HG02763 (cell line): Measurements from ENCODE around the gene RIPK3.

Experiments used
- ATAC-seq: cut with Tn5 transposase; IDR thresholded peaks from one replicate; pipeline ENCODE4 v1.9.1; 2021; ENCODE audit warnings: mild to moderate bottlenecking, moderate library complexity; ENCODE audit not compliant: unreplicated experiment

The RIPK3 gene

DNA sequence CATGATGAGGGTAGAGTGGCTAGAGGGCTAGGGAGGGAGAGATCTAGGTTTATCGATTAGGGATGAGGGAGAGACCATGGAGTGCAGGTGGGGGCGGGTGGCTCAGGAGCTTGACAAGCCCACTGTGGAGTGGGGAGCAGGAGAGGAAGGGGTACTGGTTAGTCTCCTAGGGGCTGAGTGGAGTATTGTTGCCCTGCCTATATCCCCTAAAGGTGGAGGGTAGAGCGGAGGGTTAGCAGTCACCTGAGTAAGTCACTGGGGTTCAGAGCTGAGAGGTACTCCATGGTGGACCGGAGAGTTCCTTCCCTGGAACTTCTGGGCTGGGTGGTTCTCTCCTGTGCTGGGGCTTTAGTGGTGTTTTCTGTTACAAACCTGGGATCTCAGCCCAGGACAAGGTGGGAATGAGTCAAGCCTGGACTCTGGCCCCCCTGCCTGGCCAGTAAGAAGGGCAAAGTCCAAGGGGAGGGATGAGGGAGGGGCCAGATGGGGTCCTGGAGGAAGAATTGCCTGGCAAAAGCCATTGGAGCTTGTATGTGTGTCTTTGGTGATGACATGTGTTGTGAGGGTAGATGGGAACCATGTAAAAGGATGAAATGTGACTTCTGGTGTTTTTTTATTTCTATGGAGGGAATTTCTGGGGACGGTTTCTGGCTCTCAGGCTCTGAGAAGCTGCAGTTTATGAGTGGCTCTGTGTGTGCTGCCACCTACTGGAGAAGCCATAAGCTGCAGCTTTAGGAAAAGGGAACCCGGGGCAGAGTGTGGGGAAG, 32.0 kb downstream of the RIPK3 start, which contains the start of gene CIDEB:
TSS of gene CIDEB (minus strand) at position 403 of the 767 bp plus-strand sequence. CDS start at position 284, 119 bp downstream.
- ATAC-seq: no peak

DNA sequence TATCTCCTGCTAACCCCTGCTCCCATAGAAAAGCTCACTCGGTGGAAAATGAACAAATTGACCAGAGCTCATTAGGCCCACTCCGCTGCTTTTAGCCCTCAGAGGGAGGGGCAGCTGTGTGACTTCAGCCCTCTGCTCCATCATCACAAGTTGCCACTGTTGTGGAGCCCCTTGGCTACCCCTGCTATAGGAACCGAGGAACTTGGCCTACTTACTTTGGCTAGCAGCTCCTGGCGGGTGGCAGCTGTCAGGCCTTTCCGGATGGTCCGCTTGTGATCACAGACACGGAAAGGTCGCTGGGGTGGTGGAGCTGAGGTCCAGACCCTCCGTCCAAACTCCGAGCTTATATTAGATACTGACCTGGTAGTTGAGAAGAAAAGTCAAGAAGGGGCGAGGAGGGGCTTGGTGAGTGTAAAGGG, 32.6 kb downstream of the RIPK3 start:
- no peak for ATAC-seq

DNA sequence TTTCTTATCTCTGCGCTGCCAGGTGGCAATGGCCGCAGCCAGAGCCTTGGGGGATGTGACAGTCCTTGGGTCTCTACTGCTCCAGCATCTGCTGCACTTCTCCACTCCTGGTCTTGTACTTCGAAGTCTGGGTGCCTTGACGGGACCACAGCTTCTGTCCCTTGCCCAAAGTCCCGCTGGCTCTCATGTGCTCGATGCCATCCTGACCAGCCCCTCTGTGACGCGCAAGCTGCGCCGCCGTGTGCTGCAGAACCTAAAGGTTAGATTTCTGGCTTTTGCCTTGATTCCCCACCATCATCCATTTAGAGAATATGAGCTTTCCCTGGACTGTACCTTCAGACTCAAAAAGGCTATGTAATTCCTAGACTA, 35.8 kb downstream of the RIPK3 start:
- no peak for ATAC-seq

DNA sequence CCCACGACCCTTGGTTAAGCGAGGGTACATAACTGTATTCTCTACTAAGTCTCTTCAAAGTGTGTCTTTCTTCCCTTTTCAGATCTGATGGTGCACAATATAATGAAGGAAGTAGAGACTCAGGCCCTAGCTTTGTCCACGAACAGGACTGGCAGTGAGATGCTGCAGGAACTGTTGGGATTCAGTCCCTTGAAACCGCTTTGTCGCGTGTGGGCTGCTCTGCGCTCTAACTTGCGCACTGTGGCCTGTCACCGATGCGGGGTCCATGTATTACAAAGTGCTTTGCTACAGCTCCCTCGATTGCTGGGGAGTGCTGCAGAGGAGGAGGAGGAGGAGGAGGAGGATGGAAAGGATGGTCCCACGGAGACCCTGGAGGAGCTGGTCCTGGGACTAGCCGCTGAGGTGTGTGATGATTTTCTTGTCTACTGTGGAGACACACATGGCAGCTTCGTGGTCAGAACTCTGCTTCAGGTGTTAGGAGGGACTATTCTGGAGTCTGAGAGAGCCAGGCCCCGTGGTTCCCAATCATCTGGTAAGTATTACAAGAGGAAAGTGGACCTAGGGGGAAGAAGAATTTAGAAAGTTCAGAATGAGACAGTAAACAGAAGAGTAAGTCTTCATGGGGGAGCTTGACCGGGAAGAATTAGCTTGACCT, 39.3 kb downstream of the RIPK3 start:
- no peak for ATAC-seq

DNA sequence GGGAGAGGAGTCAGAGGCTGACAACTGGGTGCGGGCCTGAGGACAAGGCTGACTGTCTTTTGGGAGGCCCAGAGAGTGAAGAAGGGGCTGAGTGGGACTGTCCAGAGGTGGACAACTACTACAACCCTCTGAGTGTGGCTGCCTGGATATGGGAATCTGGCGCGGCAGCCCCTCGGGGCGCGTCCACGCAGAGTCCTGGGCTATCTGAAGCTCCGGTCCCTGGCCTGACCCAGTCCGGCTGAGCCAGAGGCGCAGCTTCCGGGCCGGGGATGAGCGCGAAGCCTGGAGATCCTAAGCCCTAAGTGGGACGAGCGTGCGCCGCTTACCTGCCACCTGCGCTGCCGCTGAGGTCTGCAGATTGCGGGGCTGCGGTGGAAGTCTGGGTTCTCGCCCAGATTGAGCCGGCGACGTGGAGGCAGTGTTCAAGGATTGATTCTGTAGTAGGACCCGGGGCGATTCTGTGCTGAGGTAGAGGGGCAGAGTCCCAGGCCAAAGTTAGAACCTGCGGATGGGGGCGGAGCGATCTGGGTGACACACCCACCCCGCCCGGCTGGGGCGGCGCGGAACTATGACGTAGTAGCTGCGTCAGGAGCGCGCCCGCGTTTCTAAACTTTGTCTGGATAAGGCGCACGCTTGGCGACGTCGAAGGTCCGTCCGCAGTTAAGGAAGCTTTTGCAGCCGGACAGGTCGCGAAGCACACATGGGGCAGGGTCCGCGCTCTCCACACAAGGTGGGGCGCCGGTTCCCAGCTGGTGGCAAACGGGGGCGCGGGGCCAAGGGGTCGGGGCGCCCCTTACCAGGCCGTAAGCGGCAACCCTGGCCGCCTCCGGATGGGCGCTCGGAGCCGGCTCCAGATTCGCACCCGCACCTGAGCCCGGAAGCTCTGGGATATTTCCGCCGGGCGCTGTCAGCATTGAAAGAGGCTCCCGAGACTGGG, 40.3 kb downstream of the RIPK3 start, which contains the start of the genes DHRS1 and NOP9:
TSS of gene DHRS1 (minus strand) at position 526 of the 937 bp plus-strand sequence. CDS start 674 bp downstream, outside the sequence.
TSS of gene NOP9 (plus strand) at position 596 of the 937 bp plus-strand sequence. CDS start at position 701, 105 bp downstream.
- peak; percentile 68 for ATAC-seq

DNA sequence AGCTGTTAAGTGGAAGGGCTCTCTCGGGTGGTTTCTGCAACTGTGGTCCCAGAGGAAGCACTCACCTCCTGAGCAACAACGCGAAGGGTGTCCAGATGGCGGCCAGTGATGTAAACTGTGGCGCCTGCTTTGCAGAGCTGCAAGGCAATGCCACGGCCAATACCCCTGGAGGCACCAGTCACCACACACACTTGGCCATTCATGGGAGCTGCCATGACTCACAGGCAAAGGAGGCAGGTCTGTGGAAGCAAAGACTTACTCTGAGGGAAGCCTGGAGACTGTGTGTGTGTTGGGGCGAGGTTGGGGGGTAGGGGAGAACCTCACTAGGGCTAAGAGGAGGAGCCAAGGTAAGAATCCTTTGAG, 40.9 kb downstream of the RIPK3 start:
- no peak for ATAC-seq

DNA sequence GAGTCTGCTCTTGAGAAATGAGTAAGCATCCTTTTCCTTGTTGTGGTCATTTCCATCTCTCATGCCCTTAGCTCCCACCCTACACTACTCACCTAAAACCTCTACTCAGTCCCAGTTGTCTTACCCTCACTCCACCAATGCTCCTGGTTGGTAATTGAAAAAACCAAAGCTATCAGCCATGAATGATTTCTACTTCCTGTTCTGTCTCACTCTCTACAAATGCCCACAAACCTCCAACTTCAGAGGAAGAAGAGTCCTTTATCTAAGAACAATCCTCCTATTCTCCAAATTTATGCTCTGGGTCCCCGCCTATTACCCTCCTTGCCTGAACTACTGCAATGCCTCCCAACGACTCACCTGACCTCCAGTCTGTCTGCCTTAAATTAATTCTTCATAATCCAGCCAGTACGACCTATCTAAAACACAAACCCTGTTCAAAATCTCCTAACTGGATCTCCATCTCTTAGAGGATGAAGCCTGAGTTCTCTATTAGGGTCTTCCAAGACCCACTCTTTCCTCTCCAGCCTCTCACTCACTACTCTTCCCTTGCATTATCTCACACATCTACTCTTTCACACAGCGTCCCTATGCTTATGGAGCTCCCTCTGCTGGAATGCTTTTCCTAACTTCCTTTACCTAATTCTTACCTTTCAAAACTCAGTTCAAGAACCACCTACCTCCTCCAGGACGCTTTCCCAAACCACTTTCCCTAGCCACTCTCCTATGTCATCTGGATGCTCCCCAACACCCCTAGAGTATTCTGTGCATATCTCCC, 42.4 kb downstream of the RIPK3 start:
- ATAC-seq: peak; percentile 5

DNA sequence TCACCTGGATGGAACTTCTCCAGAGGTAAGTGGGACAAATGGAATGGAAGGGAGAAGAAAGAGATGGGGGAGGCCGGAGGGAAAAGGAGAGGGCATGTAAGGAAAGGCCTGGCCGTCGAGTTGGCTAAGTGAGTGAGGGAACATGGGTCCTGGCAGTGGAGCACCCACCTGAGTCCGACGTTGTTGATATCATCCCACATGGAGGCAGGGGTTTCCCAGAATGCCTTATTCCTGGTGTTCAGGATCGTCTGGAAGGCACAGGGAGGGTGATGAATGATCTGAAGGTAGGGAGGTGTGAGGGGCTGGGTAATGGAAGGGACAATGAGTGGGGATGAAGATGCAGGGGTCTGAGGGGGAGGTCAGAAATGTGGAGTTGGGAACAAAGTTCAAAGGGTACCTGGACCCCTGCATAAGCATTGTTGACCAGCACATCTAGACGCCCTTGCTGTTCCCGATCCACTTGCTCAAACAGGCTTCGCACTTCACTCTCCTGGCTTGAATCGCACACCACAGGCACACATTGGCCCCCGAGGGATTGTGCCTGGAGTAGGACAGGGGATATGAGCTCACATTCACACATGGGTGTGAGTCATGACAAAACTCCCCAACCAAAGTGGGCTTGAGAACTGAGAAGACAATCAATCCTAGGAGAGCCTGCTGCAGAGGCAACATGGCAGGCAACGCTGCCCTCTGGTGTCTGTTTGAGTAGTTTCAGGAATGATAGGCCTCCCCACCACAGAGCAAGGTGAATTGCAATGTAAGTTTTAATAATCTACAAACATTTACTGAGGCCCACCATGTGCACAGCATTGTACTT, 43.2 kb downstream of the RIPK3 start:
- ATAC-seq: peak; percentile 42

DNA sequence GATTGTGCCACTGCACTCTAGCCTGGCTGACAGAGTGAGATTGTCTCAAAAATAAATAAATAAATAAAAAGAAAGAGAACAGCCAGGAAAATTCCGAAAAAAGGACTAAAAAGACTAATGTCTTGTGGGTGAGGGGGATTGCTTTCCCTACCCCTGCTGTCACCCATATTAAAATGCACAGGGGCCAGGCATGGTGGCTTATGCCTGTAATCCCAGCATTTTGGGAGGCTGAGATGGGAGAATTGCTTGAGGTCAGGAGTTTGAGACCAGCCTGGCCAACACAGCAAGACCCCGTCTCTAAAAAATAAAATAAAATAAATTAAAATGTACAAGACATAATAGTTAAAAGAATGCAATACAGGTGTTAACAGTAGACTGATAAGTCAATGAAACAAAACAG, 46.3 kb downstream of the RIPK3 start:
- no peak for ATAC-seq

DNA sequence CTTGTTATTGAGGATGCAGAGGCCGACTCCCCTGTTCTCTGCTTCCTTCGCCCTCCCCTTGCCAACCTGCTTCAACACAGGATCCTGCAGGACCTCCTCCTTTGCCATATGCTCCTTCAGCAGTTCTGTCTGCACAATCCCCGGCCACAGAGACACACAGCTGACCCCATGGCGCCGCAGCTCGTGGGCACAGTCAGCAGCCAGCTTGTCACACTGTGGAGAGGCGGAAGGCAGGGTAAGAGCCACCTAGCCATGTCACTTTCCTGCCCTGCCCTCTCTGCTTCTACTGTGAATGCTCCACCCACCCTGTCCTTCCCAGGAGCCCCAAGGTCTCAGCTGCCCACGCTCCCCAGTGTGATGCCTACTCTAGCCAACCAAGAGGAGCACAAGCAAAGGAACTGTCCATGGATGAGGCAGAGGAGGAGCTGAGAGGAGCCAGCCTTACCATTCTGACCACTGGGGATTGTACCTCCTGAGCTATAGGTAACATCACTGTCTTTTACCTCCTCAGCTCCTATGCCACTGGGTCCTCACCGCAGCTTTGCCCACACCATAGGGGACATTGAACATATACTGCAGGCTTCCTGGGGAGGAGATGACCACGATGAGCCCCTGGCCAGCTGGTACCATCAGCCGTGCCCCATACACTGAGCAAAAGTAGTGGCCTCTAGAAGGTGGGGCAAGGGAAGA, 47.5 kb downstream of the RIPK3 start:
- ATAC-seq: no peak

DNA sequence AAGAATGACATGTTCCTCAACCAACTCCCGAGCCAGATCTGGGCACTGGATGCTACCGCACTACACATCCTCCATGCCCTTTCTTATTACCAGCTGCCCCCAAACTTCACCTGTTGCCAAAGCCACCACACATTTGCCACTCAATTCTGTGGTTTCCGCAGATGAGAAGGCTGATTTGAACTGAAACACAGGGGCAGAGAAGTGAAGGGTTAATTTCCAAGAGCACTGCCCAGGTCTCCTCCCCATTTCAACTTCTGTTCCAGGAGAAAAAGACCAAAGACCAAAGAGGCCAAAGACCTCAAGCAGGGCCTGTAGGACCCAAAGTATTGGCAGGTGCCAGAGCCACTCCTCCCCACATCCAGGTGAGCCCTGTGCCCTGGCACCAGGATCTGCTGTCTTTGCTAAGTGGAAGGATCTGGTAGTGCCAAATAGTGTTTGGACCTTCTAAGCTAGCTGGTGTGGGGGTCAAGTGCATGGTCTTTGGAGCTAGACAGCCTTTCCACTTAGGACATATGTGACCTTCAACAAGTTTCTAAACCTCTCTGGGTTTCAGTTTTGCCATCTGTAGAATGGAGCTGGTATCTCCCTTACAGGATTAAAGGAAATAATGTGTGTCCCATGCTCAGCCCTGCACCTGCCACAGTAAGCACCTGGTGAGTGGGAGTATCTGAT, 48.2 kb downstream of the RIPK3 start:
- no peak for ATAC-seq

DNA sequence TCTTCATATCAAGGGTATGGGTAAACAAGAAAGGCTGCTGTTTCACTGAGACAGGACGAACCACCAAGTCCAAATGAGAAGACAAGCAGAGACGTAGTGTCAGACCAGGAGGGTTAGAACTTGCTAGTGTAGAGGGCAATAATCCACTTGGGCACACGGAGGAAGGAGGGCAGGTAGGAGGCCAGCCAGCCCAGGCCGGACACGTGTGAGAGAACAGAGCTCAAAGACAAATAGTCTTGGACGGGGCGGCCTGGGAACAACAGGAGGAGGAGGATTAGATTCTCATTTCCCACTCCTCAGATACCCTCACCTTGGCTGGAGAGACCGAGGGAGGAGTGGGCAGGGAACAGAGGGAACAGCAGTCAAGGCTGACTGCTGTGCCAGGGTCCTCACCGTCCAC, 49.0 kb downstream of the RIPK3 start:
- no peak for ATAC-seq

DNA sequence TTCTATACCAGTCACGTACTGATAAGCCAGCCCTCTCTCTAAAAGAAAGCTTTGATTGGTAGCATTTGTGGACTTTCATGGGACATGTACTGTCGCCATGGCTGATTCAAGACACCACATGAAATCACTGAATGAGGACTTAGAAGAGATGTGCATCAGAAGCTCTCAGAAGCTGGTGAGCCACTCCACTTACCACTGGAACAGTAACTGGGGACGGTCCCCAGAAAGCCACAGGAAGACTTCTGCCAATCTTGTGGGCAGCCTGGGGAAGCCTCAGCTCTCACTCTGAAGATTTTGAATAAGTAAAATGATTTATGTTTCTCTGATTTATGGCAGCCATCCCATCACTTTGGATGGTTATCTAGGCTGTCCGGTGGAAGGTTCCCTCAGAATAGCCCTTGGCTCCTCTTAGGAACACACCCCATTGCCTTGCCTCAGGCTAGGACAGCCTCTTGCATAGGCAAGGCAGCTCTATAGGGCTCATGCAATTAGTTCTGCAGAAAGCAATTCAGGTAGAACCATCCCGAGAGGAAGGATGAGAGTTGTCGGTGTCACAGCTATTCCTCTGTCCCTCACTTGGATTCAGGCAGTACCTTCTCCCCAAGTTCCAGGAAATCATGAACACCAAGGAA, 50.0 kb downstream of the RIPK3 start:
- ATAC-seq: no peak

DNA sequence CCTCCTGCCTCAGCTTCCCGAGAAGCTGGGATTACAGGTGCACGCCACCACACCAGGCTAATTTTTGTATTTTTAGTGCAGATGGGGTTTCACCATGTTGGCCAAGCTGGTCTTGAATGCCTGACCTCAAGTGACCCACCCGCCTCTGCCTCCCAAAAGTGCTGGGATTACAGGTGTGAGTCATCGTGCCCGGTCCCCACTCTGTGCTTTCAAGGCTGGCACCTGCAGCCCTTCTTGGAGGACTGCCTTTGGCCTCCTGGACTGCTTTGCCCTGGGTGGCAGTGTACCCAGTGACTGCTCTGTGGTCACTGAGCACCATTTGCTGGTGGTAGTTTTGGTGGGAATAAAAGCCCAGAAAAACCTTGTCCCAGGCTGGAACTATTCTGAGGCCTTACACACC, 52.8 kb downstream of the RIPK3 start:
- no peak for ATAC-seq
